IPS-18a (cell line): ENCODE data around the gene TDRD12.
A peak's percentile ranks its signal among the peaks of the same experiment; 100 is the strongest.

Experiments
- H3K27ac ChIP-seq: one replicate; pipeline ENCODE4 v1.5.1; 2013; ENCODE audit warnings: low read length
- H3K27me3 ChIP-seq: one replicate; pipeline ENCODE4 v1.6.1; 2013; ENCODE audit warnings: mild to moderate bottlenecking, low read length; ENCODE audit not compliant: control insufficient read depth, insufficient read depth
- H3K36me3 ChIP-seq: one replicate; pipeline ENCODE4 v1.6.1; 2013; ENCODE audit warnings: low read depth, low read length; ENCODE audit not compliant: control insufficient read depth
- H3K4me1 ChIP-seq: one replicate; pipeline ENCODE4 v1.6.1; 2013; ENCODE audit warnings: low read depth, low read length; ENCODE audit not compliant: control insufficient read depth
- H3K4me3 ChIP-seq: one replicate; pipeline ENCODE4 v1.5.1; 2013; ENCODE audit warnings: low read length
- H3K9ac ChIP-seq: one replicate; pipeline ENCODE4 v1.6.1; 2013; ENCODE audit warnings: mild to moderate bottlenecking, low read length, moderate library complexity
- H3K9me3 ChIP-seq: one replicate; pipeline ENCODE4 v1.6.1; 2013; ENCODE audit warnings: low read depth, low read length; ENCODE audit not compliant: control insufficient read depth

Gene TDRD12

GRCh38 chr19:32719611-32720059 is at the start of gene TDRD12:
Gene TDRD12, plus strand, starts transcription at chr19:32719767. Its CDS starts 306 bp downstream, at chr19:32720073.
- no peak within 1 kb of the TSS for H3K27ac ChIP-seq
- peaks cover 5% of the 10 kb centered on the region for H3K4me1 ChIP-seq
- H3K36me3 ChIP-seq: no peaks in the 10 kb centered on the region
- H3K9ac ChIP-seq: no peak within 1 kb of the TSS
- no peak within 1 kb of the TSS for H3K4me3 ChIP-seq
- H3K9me3 ChIP-seq: no peaks in the 10 kb centered on the region
- H3K27me3 ChIP-seq: no peaks in the 10 kb centered on the region

DNA sequence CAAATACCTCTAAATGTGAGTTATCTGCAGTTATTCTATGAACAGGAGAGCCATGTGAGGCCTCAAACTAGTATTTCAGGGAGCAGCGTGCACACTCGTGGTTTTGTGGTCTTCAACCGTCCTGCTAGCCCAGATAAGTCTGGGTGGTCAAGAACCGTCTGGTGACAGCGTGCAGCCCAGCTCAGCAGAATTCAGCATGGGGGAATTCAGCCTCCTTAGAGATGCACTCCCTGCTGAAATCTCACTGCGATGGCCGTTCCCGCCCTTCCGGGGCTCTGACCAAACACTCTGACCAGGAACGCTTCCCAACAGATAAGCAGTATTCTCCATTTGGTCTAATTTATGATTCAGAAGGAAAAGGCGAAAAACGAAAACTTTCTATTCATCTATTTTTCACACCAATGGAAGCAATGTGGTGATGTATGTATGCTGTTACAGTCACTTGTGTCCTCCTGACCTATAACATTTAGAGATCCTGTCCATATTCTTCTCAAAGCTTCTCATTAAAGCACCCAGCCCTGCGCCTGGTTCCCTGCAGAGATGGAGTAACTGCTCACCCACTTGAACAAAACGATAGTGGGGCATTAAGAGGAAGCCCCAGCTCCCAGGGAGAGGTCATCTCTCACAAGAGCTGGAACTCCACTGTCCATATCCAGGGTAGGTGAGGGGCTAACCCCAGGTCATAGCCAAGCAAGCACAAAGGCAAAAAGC is 47.5 kb upstream of the TDRD12 start:
- H3K27me3 ChIP-seq: peaks cover 32% of the 10 kb centered on the region
- no peak overlapping the region for H3K27ac ChIP-seq
- H3K4me1 ChIP-seq: peaks cover 3% of the 10 kb centered on the region
- no peak overlapping the region for H3K4me3 ChIP-seq
- no peaks in the 10 kb centered on the region for H3K9me3 ChIP-seq
- no peaks in the 10 kb centered on the region for H3K36me3 ChIP-seq
- H3K9ac ChIP-seq: no peak overlapping the region

DNA sequence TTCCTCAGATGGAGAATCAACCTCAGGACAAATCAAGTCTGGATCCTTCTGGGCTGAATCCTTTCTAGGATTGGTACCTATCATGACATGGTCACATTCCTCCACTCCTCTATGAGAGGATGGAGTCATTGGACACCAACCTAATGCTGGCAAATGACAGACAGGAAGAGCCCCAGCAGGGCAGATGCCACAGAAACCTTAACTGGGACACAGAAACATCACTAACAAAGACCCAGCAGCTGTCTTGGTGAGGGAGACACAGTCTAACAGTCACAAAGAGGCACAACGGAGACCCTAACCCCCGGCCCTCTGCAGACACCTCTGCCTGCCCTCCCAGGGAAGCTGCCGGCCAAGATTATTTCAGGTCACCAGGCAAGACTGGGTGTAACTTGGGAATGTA is 46.7 kb upstream of the TDRD12 start:
- peaks cover 9% of the 10 kb centered on the region for H3K4me1 ChIP-seq
- no peak overlapping the region for H3K9ac ChIP-seq
- no peak overlapping the region for H3K4me3 ChIP-seq
- no peaks in the 10 kb centered on the region for H3K9me3 ChIP-seq
- H3K36me3 ChIP-seq: no peaks in the 10 kb centered on the region
- H3K27me3 ChIP-seq: peaks cover 40% of the 10 kb centered on the region
- no peak overlapping the region for H3K27ac ChIP-seq

- no peak overlapping the region for H3K4me3 ChIP-seq
- no peaks in the 10 kb centered on the region for H3K9me3 ChIP-seq
- no peak overlapping the region for H3K9ac ChIP-seq
- no peak overlapping the region for H3K27ac ChIP-seq
- H3K27me3 ChIP-seq: peaks cover 48% of the 10 kb centered on the region
- no peaks in the 10 kb centered on the region for H3K36me3 ChIP-seq
- peaks cover 9% of the 10 kb centered on the region for H3K4me1 ChIP-seq
Measured at GRCh38 chr19:32673573-32673972, 46.0 kb upstream of the TDRD12 start.

DNA sequence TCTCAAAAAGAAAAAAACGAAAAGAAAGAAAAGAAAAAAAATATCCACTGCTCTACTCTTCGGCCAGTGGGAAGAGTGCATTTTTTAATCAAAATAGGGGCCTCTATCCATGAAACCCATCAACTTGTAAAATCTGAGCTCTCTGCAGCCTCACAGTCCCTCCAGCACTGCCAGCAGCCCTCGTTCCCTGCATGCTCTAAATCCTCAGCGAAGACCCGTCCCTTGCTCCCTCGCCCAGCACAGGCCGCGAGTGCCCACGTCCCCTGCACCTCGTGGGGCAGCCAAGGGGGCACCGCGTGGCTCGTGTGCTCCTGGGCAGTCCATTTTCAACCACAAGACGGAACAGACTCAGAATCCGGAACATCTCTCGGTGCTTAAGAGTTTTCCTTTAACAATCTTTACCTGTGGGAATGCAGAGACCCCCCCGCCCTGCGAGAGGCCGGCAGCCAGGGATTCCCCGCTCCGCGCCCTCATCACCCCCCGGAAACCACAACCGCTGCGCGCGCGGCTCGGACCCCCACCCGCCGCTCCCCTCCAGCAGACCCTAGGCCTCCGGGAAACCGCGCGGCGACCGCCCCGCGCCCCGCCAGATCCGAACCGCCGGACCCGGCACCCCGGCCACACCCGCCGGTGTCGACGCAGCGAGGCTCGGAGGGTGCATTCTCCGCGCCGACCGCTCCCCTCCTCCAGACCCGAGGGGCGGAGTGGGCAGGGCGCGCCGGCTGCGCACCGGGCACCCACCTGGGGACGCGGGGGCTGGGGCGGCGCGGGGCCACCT is 45.2 kb upstream of the TDRD12 start:
- Histone ChIP-seq H3K36me3 (no peaks in the 10 kb centered on the region), H3K27ac (no peak overlapping the region), H3K4me1 (peaks cover 9% of the 10 kb centered on the region), H3K9ac (peak overlapping the region; percentile 54), H3K9me3 (no peaks in the 10 kb centered on the region), H3K27me3 (peaks cover 52% of the 10 kb centered on the region), H3K4me3 (peak overlapping the region; percentile 79)

DNA sequence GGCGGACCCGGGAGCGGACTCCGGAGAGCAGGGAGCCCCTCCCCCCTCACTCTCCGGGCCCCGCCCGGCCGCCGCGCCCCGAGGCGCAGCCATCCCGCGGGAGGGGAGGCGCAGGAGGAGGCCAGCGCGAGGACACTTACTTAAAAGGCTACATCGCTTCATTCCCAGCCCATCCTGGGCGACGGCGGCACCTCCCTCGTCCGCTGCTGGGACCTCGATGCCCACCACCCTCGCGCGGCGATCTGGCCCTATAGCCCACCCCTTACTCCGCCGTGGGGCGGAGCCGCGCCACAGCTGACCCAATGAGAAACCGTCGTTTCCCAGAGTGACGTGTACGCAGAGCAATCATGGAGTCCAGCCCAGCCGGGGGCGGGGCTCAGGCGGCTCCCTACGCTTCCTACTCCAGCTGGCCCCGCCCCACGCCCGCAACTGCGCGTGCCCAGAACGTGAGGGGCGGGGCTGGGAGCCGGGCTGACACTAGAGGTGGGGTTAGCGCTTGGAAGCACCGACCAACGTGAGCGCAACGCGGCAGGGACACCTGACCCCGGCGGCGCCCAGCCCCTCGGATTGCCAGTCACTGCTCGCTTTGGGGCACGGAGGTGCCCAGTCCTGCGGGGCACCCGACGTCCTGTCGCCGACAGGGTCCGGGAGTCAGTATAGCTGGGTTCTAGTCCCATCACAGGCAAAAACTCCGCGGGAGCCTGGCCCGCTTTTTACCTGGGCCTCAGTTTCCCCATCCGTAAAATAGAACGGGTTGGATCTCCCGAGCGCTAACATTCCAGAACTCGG is 44.4 kb upstream of the TDRD12 start, which contains the start of gene ANKRD27:
Gene ANKRD27, minus strand, starts transcription at position 250 of the 789 bp plus-strand sequence. CDS start 16,165 bp downstream, outside the sequence.
- peak within 1 kb of the TSS; percentile 79 for H3K4me3 ChIP-seq
- no peak within 1 kb of the TSS for H3K27ac ChIP-seq
- H3K9ac ChIP-seq: peak within 1 kb of the TSS; percentile 54
- no peaks in the 10 kb centered on the region for H3K9me3 ChIP-seq
- no peaks in the 10 kb centered on the region for H3K36me3 ChIP-seq
- H3K27me3 ChIP-seq: peaks cover 52% of the 10 kb centered on the region
- H3K4me1 ChIP-seq: peaks cover 9% of the 10 kb centered on the region

DNA sequence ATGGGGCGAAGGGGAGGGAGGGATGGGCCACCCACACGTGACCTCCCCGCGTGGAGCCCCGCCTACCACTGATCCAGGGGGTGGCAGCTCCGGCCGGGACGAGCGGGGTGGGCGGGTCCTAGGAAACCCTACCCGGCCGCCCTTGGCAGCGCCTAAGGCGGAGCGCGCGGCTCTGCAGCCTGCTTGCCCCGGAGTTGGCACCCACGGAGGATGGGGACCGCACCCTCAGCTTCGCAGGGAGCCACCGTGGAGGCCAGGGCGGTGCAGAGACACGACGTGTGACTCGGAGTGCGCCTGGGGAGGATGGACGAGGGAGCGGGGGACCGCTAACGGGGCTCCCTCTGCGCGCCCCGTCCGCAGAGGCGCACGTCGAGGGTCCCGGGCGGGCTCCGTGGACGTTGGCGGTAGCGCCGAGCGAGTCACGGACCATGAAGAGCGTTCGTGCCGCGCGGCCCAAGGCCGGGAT is 43.8 kb upstream of the TDRD12 start, which contains the start of gene RGS9BP:
Gene RGS9BP, plus strand, starts transcription at position 129 of the 466 bp plus-strand sequence. CDS start 416 bp downstream, outside the sequence.
- Histone ChIP-seq H3K9me3 (no peaks in the 10 kb centered on the region), H3K27ac (no peak within 1 kb of the TSS), H3K9ac (peak within 1 kb of the TSS; percentile 54), H3K36me3 (no peaks in the 10 kb centered on the region), H3K4me3 (peak within 1 kb of the TSS; percentile 79), H3K27me3 (peaks cover 52% of the 10 kb centered on the region), H3K4me1 (peaks cover 9% of the 10 kb centered on the region)

DNA sequence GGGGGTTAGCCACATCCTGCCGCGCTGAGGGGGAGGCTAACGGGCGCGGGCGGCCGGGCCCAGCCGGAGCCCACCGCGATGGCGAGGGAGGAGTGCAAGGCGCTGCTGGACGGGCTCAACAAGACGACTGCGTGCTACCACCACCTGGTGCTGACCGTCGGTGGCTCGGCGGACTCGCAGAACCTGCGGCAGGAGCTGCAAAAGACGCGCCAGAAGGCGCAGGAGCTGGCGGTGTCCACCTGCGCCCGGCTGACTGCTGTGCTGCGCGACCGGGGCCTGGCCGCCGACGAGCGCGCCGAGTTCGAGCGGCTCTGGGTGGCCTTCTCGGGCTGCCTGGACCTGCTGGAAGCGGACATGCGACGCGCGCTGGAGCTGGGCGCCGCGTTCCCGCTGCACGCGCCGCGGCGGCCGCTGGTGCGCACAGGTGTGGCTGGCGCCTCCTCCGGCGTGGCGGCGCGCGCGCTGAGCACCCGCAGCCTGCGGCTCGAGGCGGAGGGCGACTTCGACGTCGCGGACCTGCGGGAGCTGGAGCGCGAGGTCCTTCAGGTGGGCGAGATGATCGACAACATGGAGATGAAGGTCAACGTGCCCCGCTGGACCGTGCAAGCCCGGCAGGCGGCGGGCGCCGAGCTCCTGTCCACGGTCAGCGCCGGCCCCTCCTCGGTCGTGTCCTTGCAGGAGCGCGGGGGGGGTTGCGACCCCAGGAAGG is 43.2 kb upstream of the TDRD12 start:
- Histone ChIP-seq H3K9me3 (no peaks in the 10 kb centered on the region), H3K27me3 (peaks cover 52% of the 10 kb centered on the region), H3K27ac (no peak overlapping the region), H3K9ac (no peak overlapping the region), H3K36me3 (no peaks in the 10 kb centered on the region), H3K4me1 (peaks cover 9% of the 10 kb centered on the region), H3K4me3 (peak overlapping the region; percentile 79)

DNA sequence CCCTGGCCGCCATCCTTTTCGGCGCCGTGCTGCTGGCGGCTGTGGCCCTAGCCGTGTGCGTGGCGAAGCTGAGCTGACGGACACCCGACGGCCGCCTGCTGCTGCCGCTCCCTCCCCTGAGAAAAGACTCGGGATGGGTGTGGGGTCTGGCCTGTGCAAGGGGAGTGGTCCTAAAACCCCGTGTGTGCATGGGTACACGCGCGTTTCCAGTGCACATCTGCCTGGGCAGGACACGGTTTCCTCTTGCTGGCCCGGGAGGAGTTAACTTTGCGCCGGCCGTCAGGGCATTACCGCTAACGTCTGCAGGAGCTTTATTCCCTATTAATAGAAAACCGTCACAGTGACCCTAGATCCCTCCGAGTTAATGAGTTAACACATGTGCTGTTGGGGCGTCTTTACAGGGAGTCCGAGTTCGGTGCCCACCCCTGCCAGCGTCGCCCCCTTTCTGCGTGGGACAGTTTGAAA is 42.6 kb upstream of the TDRD12 start:
- Histone ChIP-seq H3K27me3 (peaks cover 52% of the 10 kb centered on the region), H3K4me3 (peak overlapping the region; percentile 79), H3K4me1 (peaks cover 9% of the 10 kb centered on the region), H3K9me3 (no peaks in the 10 kb centered on the region), H3K9ac (no peak overlapping the region), H3K27ac (no peak overlapping the region), H3K36me3 (no peaks in the 10 kb centered on the region)

- H3K27ac ChIP-seq: no peak overlapping the region
- H3K9me3 ChIP-seq: no peaks in the 10 kb centered on the region
- no peak overlapping the region for H3K9ac ChIP-seq
- H3K36me3 ChIP-seq: no peaks in the 10 kb centered on the region
- peak overlapping the region; percentile 79 for H3K4me3 ChIP-seq
- H3K4me1 ChIP-seq: peaks cover 9% of the 10 kb centered on the region
- H3K27me3 ChIP-seq: peaks cover 52% of the 10 kb centered on the region
Measured at GRCh38 chr19:32677657-32678056, 41.9 kb upstream of the TDRD12 start.
